ENCODE measurements around the gene AVL9.
"Not testable (repeated sequence)": the region's sequence is repeated elsewhere in the genome, so short reads cannot be mapped to it uniquely, and the experiment has no call there.

Gene AVL9

DNA sequence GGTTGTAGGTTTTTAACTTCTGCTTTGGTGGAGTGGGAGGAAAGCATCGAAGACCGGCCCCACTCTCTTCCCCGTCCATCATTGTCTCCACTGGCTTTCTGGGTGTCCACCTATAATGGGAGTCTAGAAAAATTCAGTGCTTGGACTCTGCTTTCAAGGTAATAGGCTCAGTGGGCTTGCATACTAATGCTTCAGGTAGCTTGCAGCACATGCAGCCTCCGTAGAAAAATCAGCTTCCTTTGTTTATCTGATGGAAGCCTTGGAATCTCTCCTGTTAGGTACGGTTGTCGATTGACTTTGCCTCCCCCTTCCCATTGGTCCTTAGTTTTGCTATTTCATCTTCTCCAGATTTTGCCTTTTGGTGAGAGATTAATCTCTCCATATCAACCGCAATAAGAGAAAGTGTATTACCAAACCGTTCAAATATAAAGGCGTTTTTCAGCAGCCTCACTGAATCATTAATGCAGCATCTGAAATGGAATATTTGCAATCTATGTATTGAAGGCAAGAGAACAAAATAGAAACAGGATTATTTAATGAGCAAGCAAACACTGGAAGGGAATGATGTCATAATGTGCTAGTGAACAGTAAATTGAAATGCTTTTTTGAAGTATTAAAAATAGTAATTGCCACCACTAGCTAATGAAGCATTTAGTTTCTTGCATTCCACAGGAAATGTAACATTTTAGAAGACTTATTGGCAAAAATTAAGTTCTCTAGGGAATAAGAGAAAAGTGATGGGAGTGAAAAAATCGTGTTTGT lies 944 bp downstream of the AVL9 start:
- DNase-seq (ENCODE audit: low read depth in 2 of 2), result no peak

GRCh38 chr7:32499755-32500154 lies 4.5 kb downstream of the AVL9 start:
- not testable (repeated sequence) for DNase-seq (ENCODE audit: low read depth in 2 of 2)

- DNase-seq (ENCODE audit: low read depth in 2 of 2), result not testable (repeated sequence)
These were observed 4.9 kb downstream of the AVL9 start for GRCh38 chr7:32500216-32500615.

- DNase-seq (ENCODE audit: low read depth in 2 of 2), result no peak
These were observed 5.6 kb downstream of the AVL9 start for GRCh38 chr7:32500922-32501341.

- no peak for DNase-seq (ENCODE audit: low read depth in 2 of 2)
These were observed 6.2 kb downstream of the AVL9 start for GRCh38 chr7:32501522-32501921.

GRCh38 chr7:32502728-32503127 lies 7.4 kb downstream of the AVL9 start:
- no peak for DNase-seq (ENCODE audit: low read depth in 2 of 2)

- DNase-seq (ENCODE audit: low read depth in 2 of 2), result no peak
These were observed 11.2 kb downstream of the AVL9 start for GRCh38 chr7:32506266-32507054.

GRCh38 chr7:32507414-32507813 lies 12.1 kb downstream of the AVL9 start:
- DNase-seq (ENCODE audit: low read depth in 2 of 2), result no peak

- no peak for DNase-seq (ENCODE audit: low read depth in 2 of 2)
These were observed 16.5 kb downstream of the AVL9 start for GRCh38 chr7:32511791-32512190.

- DNase-seq (ENCODE audit: low read depth in 2 of 2), result no peak
These were observed 17.9 kb downstream of the AVL9 start for GRCh38 chr7:32513210-32513609.

- no peak for DNase-seq (ENCODE audit: low read depth in 2 of 2)
These were observed 20.7 kb downstream of the AVL9 start for GRCh38 chr7:32515890-32516550.

DNA sequence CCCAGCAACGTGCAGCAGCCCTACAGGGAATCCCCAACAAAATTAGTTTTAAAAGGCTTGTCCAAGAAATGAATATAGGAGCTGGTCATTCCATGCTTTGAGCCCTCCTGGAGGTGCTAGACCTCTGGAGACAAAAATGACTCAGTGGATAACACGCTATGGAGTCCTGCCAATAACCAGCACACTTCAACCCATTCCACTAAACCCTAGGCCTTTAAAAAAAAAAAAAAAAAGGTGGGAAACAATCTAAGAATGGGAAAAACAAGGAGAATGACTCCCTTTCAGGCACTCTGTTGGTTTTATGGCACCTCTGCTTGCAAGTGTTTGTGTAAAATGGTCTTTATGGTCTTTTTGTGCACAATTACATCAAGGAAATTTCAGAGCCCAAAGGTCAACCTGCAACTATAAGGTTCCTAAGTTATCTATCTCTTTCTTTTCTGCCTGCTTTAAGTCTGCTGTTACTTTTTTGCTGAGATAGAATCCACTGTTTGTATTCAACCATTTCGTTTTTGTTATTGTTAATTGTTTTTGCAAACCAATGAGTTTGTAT lies 21.3 kb downstream of the AVL9 start:
- no peak for DNase-seq (ENCODE audit: low read depth in 2 of 2)

DNA sequence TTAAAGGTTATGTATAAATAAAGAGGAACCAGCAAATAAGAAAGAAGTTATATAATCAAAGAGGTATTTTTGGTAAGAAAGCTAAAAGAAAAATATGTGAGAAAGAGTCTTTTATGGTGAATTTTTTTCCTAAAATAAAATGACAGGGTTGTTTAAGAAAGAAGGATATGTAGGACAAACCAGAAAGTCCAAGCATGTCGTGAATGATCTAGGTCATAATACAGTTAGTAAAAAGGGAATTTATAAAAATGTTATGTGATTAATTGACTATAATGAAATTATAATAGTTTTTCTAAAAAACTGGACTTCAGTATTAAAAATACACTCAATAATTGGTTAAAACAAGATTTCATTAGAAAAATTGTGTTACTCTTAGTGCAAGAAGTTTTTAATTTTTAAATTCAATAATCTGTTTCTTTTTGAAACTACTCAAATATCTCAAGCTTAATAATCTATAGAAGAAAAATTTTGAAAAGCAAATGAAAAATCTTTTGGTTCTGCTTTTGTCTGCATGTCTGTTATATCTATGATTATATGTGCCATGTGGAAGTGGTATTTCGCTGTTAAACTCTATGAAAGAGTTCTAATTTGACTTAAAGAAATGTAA lies 23.3 kb downstream of the AVL9 start:
- no peak for DNase-seq (ENCODE audit: low read depth in 2 of 2)

GRCh38 chr7:32519763-32520162 lies 24.5 kb downstream of the AVL9 start:
- DNase-seq (ENCODE audit: low read depth in 2 of 2), result no peak

- no peak for DNase-seq (ENCODE audit: low read depth in 2 of 2)
These were observed 27.6 kb downstream of the AVL9 start for GRCh38 chr7:32522746-32523530.

DNA sequence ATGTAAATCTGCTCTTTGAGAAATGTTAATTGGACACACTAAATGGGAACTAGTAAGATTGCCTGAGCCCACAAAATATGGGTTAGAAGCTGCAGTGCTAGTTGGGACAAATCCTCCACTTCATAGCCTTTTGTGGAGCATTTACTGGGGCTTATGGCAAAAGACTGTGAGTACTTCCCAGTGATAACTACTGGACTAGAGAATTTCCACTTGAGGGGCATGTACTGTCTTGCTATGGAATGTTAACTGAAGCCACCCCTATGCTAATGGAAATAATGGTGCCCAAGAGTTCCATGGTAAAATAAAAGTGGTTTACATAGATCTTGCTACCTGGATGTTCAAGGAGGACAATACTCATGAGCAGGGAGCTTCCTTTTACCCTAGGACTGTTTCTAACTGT lies 29.3 kb downstream of the AVL9 start:
- DNase-seq (ENCODE audit: low read depth in 2 of 2), result no peak

GRCh38 chr7:32525839-32526238 lies 30.6 kb downstream of the AVL9 start:
- DNase-seq (ENCODE audit: low read depth in 2 of 2), result no peak

DNA sequence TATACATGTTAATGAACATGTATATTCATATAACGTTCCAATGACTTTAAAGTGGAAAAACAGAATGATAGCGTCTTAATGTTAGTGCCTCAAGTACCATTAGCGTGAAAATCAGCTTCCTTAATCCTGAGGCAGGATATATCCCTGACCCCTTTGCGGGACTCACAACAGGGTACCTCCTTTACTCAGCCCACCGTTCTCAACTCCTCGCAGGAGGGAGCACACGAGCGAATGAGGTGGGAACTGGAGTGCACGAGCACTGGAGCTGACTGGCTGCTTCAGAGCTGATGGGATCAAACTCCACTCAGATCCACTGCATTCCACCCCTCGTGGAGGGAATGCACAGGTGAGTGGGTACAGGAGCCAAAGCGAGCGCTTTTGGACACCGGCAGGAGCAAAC lies 36.1 kb downstream of the AVL9 start:
- DNase-seq (ENCODE audit: low read depth in 2 of 2), result no peak

DNA sequence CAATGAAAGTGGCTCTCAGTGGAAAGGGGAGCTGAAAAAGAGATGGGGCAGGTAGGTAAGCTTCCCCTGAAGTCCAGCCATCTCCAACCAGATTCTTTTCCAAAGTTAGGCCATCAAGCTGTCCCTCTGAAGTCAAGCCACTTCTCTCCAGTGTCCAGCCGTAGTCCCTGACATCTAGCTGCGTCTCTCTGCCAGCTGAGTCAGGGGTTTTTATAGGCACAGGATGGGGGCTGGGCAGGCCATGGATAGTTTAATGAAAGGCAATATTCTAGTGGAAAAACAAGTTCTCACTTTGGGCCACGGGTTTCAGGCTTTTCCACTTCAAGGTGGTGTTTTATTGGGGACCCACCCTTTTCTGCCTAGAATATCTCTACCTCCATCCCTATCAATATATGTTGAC lies 36.8 kb downstream of the AVL9 start:
- DNase-seq (ENCODE audit: low read depth in 2 of 2), result no peak

- no peak for DNase-seq (ENCODE audit: low read depth in 2 of 2)
These were observed 37.4 kb downstream of the AVL9 start for GRCh38 chr7:32532716-32533115.
